ENCODE data around the gene ACIN1. TPM values are rescaled to one million over a fixed set of nuclear protein-coding genes. Genes with fewer than 3 reads are reported as not detected.

Gene ACIN1
- total RNA-seq, 1 experiment from 2014 or later, result 181 TPM

- DNase-seq, result no peak
- H3K9me3 Mint-ChIP-seq (ENCODE audit: low read depth, unreplicated experiment), result no peaks in the 10 kb centered on the region
Measured at GRCh38 chr14:23049011-23049410, 45.9 kb downstream of the ACIN1 start.

GRCh38 chr14:23047751-23048693 lies 46.9 kb downstream of the ACIN1 start:
- BruUV-seq (replicated peaks), result no TSS peak
- intact Hi-C loops (cut with micrococcal nuclease; ENCODE audit: unreplicated experiment), result no loop called here
- Mint-ChIP-seq H3K27me3 (ENCODE audit: unreplicated experiment) (peaks cover 22% of the 10 kb centered on the region), H3K4me3 (ENCODE audit: low read depth, unreplicated experiment) (no peak overlapping the region), H3K9me3 (ENCODE audit: low read depth, unreplicated experiment) (no peaks in the 10 kb centered on the region), H3K36me3 (ENCODE audit: insufficient read depth, unreplicated experiment) (no peaks in the 10 kb centered on the region), H3K4me1 (ENCODE audit: low read depth, unreplicated experiment) (no peaks in the 10 kb centered on the region), H3K27ac (ENCODE audit: unreplicated experiment) (no peak overlapping the region)
- no peak for DNase-seq
- CTCF ChIA-PET, result no interaction called here
- TF ChIP-seq CTCF (IDR thresholded peaks at IDR 0.05; ENCODE audit: unreplicated experiment), result no peak

More at GRCh38 chr14:23049011-23049410, 45.9 kb downstream of the ACIN1 start:
- Mint-ChIP-seq H3K27ac (ENCODE audit: unreplicated experiment) (no peak overlapping the region), H3K4me3 (ENCODE audit: low read depth, unreplicated experiment) (no peak overlapping the region), H3K36me3 (ENCODE audit: insufficient read depth, unreplicated experiment) (no peaks in the 10 kb centered on the region), H3K4me1 (ENCODE audit: low read depth, unreplicated experiment) (no peaks in the 10 kb centered on the region), H3K27me3 (ENCODE audit: unreplicated experiment) (peaks cover 13% of the 10 kb centered on the region)
- BruUV-seq (replicated peaks), result no TSS peak
- CTCF ChIA-PET, result no interaction called here
- intact Hi-C loops (cut with micrococcal nuclease; ENCODE audit: unreplicated experiment), result no loop called here
- TF ChIP-seq CTCF (IDR thresholded peaks at IDR 0.05; ENCODE audit: unreplicated experiment), result no peak

GRCh38 chr14:23047034-23047634 lies 47.8 kb downstream of the ACIN1 start:
- no peak overlapping the region for H3K4me3 Mint-ChIP-seq (ENCODE audit: low read depth, unreplicated experiment)
- H3K9me3 Mint-ChIP-seq (ENCODE audit: low read depth, unreplicated experiment), result no peaks in the 10 kb centered on the region
- no peaks in the 10 kb centered on the region for H3K36me3 Mint-ChIP-seq (ENCODE audit: insufficient read depth, unreplicated experiment)
- no peak overlapping the region for H3K27ac Mint-ChIP-seq (ENCODE audit: unreplicated experiment)
- peaks cover 31% of the 10 kb centered on the region for H3K27me3 Mint-ChIP-seq (ENCODE audit: unreplicated experiment)
- TF ChIP-seq CTCF (IDR thresholded peaks at IDR 0.05; ENCODE audit: unreplicated experiment), result no peak
- intact Hi-C loops (cut with micrococcal nuclease; ENCODE audit: unreplicated experiment), result no loop called here
- CTCF ChIA-PET, result no interaction called here
- BruUV-seq (replicated peaks), result no TSS peak
- no peak for DNase-seq
- H3K4me1 Mint-ChIP-seq (ENCODE audit: low read depth, unreplicated experiment), result no peaks in the 10 kb centered on the region

DNA sequence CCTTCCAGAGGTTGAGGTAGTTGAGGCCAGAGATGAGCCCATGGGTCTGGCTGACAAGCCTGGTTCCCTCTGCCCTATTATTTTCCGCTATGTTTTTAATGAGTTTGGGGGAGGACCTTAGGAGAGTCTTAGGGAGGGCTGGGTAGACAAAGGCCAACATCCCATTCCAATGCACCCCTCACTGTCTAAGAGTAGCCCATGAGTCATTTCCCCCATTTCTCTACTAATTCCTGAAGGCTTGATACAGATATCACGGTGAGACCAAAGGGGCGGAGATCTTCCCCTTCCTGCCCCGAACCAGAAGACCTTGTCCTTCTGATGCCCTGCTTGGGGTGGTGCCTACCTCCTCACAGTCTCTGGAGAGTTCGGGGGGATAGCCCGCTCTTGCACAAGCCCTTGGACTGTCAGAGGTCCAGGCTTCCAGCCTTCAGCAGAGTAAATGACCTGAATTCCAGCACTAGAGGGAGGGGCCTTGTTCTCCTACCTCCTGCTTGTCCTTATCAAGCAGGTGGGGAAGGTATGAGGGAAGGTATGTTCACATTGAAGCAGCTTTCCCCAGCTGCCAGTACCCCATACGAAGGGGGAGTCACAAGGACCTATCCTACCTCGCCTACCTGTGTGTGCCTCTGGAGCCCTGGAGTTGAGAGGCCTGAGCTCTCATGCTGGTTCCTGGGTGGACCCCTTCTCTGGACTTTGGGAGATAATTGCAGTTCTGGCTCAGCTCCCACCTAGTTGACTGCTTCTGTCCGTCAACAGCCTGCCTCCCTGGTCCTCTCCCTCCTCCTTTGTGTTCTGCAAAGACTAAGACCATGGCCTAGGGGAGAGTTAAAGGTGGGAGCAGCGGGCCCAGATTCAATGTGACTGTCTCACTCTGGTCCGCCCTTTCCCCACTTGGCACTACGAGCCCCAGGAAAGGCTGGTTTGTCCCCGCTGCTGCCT lies 49.2 kb downstream of the ACIN1 start:
- Mint-ChIP-seq H3K27ac (ENCODE audit: unreplicated experiment) (no peak overlapping the region), H3K4me3 (ENCODE audit: low read depth, unreplicated experiment) (no peak overlapping the region), H3K9me3 (ENCODE audit: low read depth, unreplicated experiment) (no peaks in the 10 kb centered on the region), H3K36me3 (ENCODE audit: insufficient read depth, unreplicated experiment) (no peaks in the 10 kb centered on the region), H3K4me1 (ENCODE audit: low read depth, unreplicated experiment) (no peaks in the 10 kb centered on the region), H3K27me3 (ENCODE audit: unreplicated experiment) (peaks cover 34% of the 10 kb centered on the region)
- DNase-seq, result no peak
- no peak for TF ChIP-seq CTCF (IDR thresholded peaks at IDR 0.05; ENCODE audit: unreplicated experiment)
- CTCF ChIA-PET, result no interaction called here
- BruUV-seq (replicated peaks), result no TSS peak
- intact Hi-C loops (cut with micrococcal nuclease; ENCODE audit: unreplicated experiment), result no loop called here

Measured in Calu3 (cell line).